ENCODE measurements around the gene RGP1.

RGP1 gene

DNA sequence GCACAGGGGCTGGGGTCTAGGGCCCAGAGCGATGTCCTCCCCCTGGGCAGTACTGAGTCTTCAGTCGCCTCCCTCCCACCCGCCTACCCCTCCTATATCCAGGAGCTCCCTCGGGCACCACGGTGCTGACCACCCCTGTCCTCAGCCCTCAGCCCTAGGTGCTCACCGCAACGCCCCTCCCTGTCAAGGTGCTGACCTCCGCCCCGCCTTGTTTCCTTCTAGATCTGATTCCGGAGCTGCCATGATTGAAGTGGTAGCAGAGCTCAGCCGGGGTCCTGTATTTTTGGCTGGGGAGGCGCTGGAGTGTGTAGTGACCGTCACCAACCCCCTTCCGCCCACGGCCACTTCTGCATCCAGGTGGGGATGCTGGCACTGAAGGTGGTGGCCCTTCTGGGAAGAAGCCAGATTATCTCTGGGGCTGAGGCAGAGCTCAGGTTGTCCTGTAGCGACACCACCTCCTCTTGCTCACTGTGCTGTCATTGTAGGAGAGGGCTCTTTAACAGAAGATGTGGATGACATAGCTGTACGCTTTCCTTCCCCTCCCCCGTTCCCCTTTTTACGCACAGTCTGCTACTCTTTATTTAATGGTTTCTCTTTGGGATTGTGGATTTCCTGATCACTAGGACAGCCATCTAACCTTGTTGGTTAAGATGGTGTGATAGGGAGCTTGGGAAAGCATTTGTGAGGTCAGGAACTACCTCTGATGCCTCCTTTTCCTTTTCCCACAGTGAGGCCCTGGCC lies 598 bp downstream of the RGP1 start:
- Mint-ChIP-seq H3K4me3 (peak overlapping the region; percentile 95), H3K36me3 (ENCODE audit: low read depth) (peaks cover 41% of the 10 kb centered on the region), H3K27me3 (ENCODE audit: low read depth, poor library complexity) (peaks cover 8% of the 10 kb centered on the region), H3K27ac (no peak overlapping the region), H3K9me3 (no peaks in the 10 kb centered on the region), H3K4me1 (peaks cover 40% of the 10 kb centered on the region)
- peak; percentile 42 for DNase-seq
- no peak for TF ChIP-seq CTCF (IDR thresholded peaks at IDR 0.05)

DNA sequence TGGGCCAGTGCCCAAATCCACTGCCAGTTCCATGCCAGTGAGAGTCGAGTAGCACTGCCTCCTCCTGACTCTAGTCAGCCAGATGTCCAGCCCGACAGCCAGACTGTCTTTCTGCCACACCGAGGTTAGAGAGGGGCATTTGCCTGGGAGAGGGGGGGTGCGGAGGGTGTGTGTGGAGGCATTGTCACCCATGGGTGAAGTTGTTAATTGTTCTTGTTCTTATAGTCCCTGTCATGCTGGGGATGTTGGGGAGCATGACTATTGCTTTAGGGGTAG lies 1.1 kb downstream of the RGP1 start:
- Mint-ChIP-seq H3K4me1 (peaks cover 40% of the 10 kb centered on the region), H3K9me3 (no peaks in the 10 kb centered on the region), H3K4me3 (peak overlapping the region; percentile 95), H3K36me3 (ENCODE audit: low read depth) (peaks cover 46% of the 10 kb centered on the region), H3K27me3 (ENCODE audit: low read depth, poor library complexity) (peaks cover 8% of the 10 kb centered on the region), H3K27ac (no peak overlapping the region)
- no peak for DNase-seq
- no peak for TF ChIP-seq CTCF (IDR thresholded peaks at IDR 0.05)

DNA sequence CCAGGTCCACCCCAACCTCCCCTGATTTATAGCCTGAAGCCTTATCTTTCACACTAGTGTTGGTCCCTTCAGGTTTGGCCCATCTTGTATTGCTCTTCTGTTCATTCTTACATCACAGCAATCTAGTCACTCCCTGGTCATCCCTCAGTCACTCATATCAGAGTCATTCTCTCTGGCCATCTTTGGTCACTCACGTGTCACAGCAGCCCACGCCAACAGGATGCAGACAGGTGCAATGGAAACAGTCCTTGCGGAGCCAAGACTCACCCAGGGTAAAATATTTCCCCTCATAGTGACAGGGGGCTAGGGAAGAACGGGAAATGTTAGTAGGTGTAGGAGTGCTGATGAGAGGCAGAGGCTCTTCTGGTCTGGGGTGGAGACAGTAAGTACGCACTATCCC lies 4.4 kb downstream of the RGP1 start:
- H3K27me3 Mint-ChIP-seq (ENCODE audit: low read depth, poor library complexity), result no peaks in the 10 kb centered on the region
- TF ChIP-seq CTCF (IDR thresholded peaks at IDR 0.05), result no peak
- H3K36me3 Mint-ChIP-seq (ENCODE audit: low read depth), result peaks cover 41% of the 10 kb centered on the region
- no peak overlapping the region for H3K27ac Mint-ChIP-seq
- H3K4me1 Mint-ChIP-seq, result peaks cover 27% of the 10 kb centered on the region
- no peaks in the 10 kb centered on the region for H3K9me3 Mint-ChIP-seq
- H3K4me3 Mint-ChIP-seq, result no peak overlapping the region
- no peak for DNase-seq

DNA sequence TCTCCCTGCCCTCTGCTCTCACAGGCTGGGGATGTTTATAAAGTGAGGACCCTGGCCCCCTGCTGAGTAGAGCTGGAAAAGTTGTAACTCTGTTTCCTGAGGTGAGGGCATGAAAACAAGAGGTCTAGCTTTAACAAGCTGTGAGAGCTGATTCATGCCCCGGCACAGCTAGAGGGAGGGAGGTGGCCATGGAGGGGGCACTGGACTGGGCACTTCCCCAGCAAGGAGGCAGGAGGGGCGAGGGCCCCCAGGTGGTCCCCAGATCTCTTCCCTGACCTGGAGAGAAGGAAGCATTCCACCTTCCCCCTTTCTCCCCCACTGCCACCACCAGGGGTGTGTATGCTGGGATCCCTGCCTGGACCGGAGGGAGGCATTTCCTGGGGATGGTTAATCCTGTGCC lies 5.2 kb downstream of the RGP1 start, which contains the start of gene MSMP:
Gene MSMP, minus strand, starts transcription at position 13 of the 400 bp plus-strand sequence. CDS start 147 bp downstream, outside the sequence.
- H3K36me3 Mint-ChIP-seq (ENCODE audit: low read depth), result peaks cover 41% of the 10 kb centered on the region
- H3K9me3 Mint-ChIP-seq, result no peaks in the 10 kb centered on the region
- H3K27ac Mint-ChIP-seq, result no peak within 1 kb of the TSS
- no peaks in the 10 kb centered on the region for H3K27me3 Mint-ChIP-seq (ENCODE audit: low read depth, poor library complexity)
- TF ChIP-seq CTCF (IDR thresholded peaks at IDR 0.05), result no peak
- H3K4me1 Mint-ChIP-seq, result peaks cover 33% of the 10 kb centered on the region
- peak within 1 kb of the TSS; percentile 41 for H3K4me3 Mint-ChIP-seq
- DNase-seq, result no peak

DNA sequence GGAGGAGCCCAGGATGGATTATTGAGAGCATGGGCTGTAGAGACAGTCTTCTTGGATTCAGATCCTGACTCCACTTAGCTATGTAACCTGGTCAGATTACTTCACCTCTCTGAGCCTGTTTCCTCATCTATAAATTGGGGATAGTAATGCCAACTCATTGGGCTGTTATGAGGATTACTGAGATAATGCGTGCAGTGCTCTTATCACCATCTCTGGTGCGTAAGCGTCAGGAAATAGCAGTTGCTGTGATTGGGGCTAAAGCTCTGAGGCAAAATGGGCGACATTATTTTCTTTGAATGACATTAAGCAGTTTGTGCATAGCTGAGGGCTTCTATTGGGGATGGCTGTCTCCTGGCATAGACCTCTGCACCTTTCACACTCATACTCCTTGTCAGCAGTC lies 6.0 kb downstream of the RGP1 start:
- H3K4me1 Mint-ChIP-seq, result peaks cover 33% of the 10 kb centered on the region
- DNase-seq, result no peak
- H3K9me3 Mint-ChIP-seq, result no peaks in the 10 kb centered on the region
- H3K4me3 Mint-ChIP-seq, result no peak overlapping the region
- H3K27ac Mint-ChIP-seq, result no peak overlapping the region
- H3K36me3 Mint-ChIP-seq (ENCODE audit: low read depth), result peaks cover 41% of the 10 kb centered on the region
- TF ChIP-seq CTCF (IDR thresholded peaks at IDR 0.05), result no peak
- H3K27me3 Mint-ChIP-seq (ENCODE audit: low read depth, poor library complexity), result peaks cover 3% of the 10 kb centered on the region

Data from nephron progenitor cell (in vitro differentiated cells).